DND-41 (cell line): Measurements from ENCODE around the gene RSAD2.

Experiments used
- ATAC-seq: fragments of 200-7000 bp; cut with Tn5 transposase; 3 replicates; pipeline ENCODE4 v1.9.1; 2021; ENCODE audit warnings: low read depth; ENCODE audit not compliant: insufficient read depth
- DNase-seq: peaks from one replicate; pipeline ENCODE4 v3.0.0-alpha.2; 2020
- H2AFZ ChIP-seq: 2 replicates; pipeline ENCODE4 v1.6.0; 2012; ENCODE audit warnings: low read depth, low read length
- H3K27ac ChIP-seq: 2 replicates; pipeline ENCODE4 v1.5.1; 2012; ENCODE audit warnings: low read length, inconsistent platforms
- H3K27me3 ChIP-seq: fragments of 200-600 bp; sonication (generic); 2 replicates; pipeline ENCODE4 v1.6.0; 2012; ENCODE audit warnings: low read length, mild to moderate bottlenecking, inconsistent platforms; ENCODE audit not compliant: insufficient read depth, poor library complexity
- H3K36me3 ChIP-seq: 2 replicates; pipeline ENCODE4 v1.5.1; 2012; ENCODE audit warnings: low read length, inconsistent platforms; ENCODE audit not compliant: insufficient read depth
- H3K4me1 ChIP-seq: 2 replicates; pipeline ENCODE4 v1.5.1; 2012; ENCODE audit warnings: mild to moderate bottlenecking, low read length; ENCODE audit not compliant: insufficient read depth
- H3K4me2 ChIP-seq: 2 replicates; pipeline ENCODE4 v1.6.0; 2012; ENCODE audit warnings: mild to moderate bottlenecking, moderate library complexity, low read length, inconsistent platforms; ENCODE audit not compliant: insufficient read depth
- H3K4me3 ChIP-seq, 2 experiments: fragments of 200-600 bp in 1 of 2; shearing (Covaris generic) in 1 of 2; 2 replicates each; pipeline ENCODE4 v1.5.1; 2012 to 2016; ENCODE audit warnings: inconsistent platforms in 2 of 2, low read length in 2 of 2, mild to moderate bottlenecking in 2 of 2, low read depth in 1 of 2, moderate library complexity in 1 of 2
- H3K79me2 ChIP-seq: 2 replicates; pipeline ENCODE4 v1.6.0; 2012; ENCODE audit warnings: low read length, inconsistent platforms; ENCODE audit not compliant: insufficient read depth
- H3K9ac ChIP-seq: 2 replicates; pipeline ENCODE4 v1.6.0; 2012; ENCODE audit warnings: low read depth, mild to moderate bottlenecking, inconsistent platforms, low read length, moderate library complexity
- H3K9me3 ChIP-seq: 2 replicates; pipeline ENCODE4 v1.5.1; 2012; ENCODE audit warnings: low read length, moderate library complexity, mild to moderate bottlenecking, inconsistent platforms; ENCODE audit not compliant: insufficient read depth, severe bottlenecking
- H4K20me1 ChIP-seq: 2 replicates; pipeline ENCODE4 v1.6.0; 2012; ENCODE audit warnings: low read length; ENCODE audit not compliant: insufficient read depth
- CTCF ChIP-seq: IDR thresholded peaks from 2 replicates; pipeline ENCODE4 v1.5.1; 2012; ENCODE audit warnings: borderline replicate concordance, low read length, moderate library complexity, mild to moderate bottlenecking; ENCODE audit not compliant: poor library complexity, severe bottlenecking; ENCODE audit errors: extremely low read depth
- EZH2 ChIP-seq: IDR thresholded peaks from 3 replicates; pipeline ENCODE4 v1.6.1; 2012; ENCODE audit warnings: borderline replicate concordance, low read depth, mild to moderate bottlenecking, moderate library complexity, low read length, inconsistent platforms; ENCODE audit not compliant: severe bottlenecking

RSAD2 gene

DNA sequence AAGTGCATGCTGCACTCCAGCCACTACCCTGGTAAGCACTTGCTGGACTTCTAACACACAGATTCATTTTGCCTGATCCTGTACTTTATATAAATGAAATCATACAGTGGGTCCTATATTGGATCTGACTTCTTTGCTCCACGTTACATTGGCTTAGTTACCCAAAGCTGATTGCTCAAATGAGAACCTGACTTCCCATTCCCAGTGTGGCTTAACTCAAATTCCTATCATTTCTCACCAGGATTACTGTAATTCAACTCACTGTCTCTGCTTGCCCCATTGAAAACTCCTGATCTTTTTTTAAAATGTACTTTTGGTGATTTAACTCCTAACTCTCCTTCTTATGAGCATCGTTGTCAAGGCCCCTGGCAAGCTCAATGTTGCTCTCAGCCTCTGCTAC, 1.4 kb downstream of the RSAD2 start:
- Histone ChIP-seq H3K4me2 (peak overlapping the region; percentile 76), H3K27me3 (no peaks in the 10 kb centered on the region), H3K4me3 (peak overlapping the region in 1 of 2 experiments; percentile 57; a peak in 2 of 4 replicates), H4K20me1 (no peaks in the 10 kb centered on the region), H3K27ac (peak overlapping the region; percentile 85), H2AFZ (peak overlapping the region; percentile 48; the same call in 1 of the 2 replicates), H3K79me2 (peaks cover 33% of the 10 kb centered on the region), H3K36me3 (no peaks in the 10 kb centered on the region), H3K4me1 (peaks cover 74% of the 10 kb centered on the region), H3K9me3 (peaks cover 4% of the 10 kb centered on the region), H3K9ac (peak overlapping the region; percentile 55)
- DNase-seq: no peak
- ATAC-seq: no peak
- no peak for TF ChIP-seq CTCF
- no peak for TF ChIP-seq EZH2

GRCh38 chr2:6880200-6880733, 2.7 kb downstream of the RSAD2 start:
- H3K27ac ChIP-seq: peak overlapping the region; percentile 85
- peak overlapping the region; percentile 33; the same call in 1 of the 2 replicates for H2AFZ ChIP-seq
- DNase-seq (peak; percentile 80), ATAC-seq (peak; percentile 87)
- H3K4me2 ChIP-seq: peak overlapping the region; percentile 76
- no peaks in the 10 kb centered on the region for H3K36me3 ChIP-seq
- H3K4me1 ChIP-seq: peaks cover 74% of the 10 kb centered on the region
- H3K4me3 ChIP-seq: peak overlapping the region in 1 of 2 experiments; percentile 49; a peak in 2 of 4 replicates
- no peaks in the 10 kb centered on the region for H3K27me3 ChIP-seq
- peaks cover 33% of the 10 kb centered on the region for H3K79me2 ChIP-seq
- H3K9ac ChIP-seq: peak overlapping the region; percentile 55
- TF ChIP-seq CTCF (no peak), EZH2 (no peak)
- H3K9me3 ChIP-seq: no peaks in the 10 kb centered on the region
- H4K20me1 ChIP-seq: no peaks in the 10 kb centered on the region

GRCh38 chr2:6881046-6881445, 3.5 kb downstream of the RSAD2 start:
- peak overlapping the region; percentile 86 for H3K27ac ChIP-seq
- TF ChIP-seq CTCF: no peak
- no peak for TF ChIP-seq EZH2
- peaks cover 67% of the 10 kb centered on the region for H3K4me1 ChIP-seq
- H4K20me1 ChIP-seq: no peaks in the 10 kb centered on the region
- H3K9me3 ChIP-seq: no peaks in the 10 kb centered on the region
- no peaks in the 10 kb centered on the region for H3K36me3 ChIP-seq
- peaks cover 33% of the 10 kb centered on the region for H3K79me2 ChIP-seq
- H2AFZ ChIP-seq: peak overlapping the region; percentile 43; the same call in 1 of the 2 replicates
- ATAC-seq (peak; percentile 14; the same call in 1 of the 3 replicates), DNase-seq (no peak)
- peak overlapping the region; percentile 58 for H3K4me2 ChIP-seq
- peak overlapping the region in 1 of 2 experiments; percentile 41; a peak in 2 of 4 replicates for H3K4me3 ChIP-seq
- no peaks in the 10 kb centered on the region for H3K27me3 ChIP-seq
- peak overlapping the region; percentile 47 for H3K9ac ChIP-seq
